Heart right ventricle (tissue), 16 donors: ENCODE data around the gene PLB1. TPM values are rescaled to one million over a fixed set of nuclear protein-coding genes. Genes with fewer than 3 reads are reported as not detected.

Experiments
- ATAC-seq, 8 donors: fragments of 200-7000 bp; cut with Tn5 transposase; one replicate each; pipeline ENCODE4 v1.9.1; 2020; ENCODE audit warnings: mild to moderate bottlenecking in 8 of 8, moderate library complexity in 8 of 8, moderate number of reproducible peaks in 1 of 8
- DNase-seq, 2 donors: peaks; one replicate each; pipeline ENCODE4 v3.0.0-alpha.2; 2020
- H3K27ac ChIP-seq, 10 donors: fragments of 200-600 bp; sonication (generic) in 2 of 10; one replicate each; pipeline versions ENCODE4 v1.5.0 to v1.8.0; 2020 to 2022; ENCODE audit warnings: mild to moderate bottlenecking in 3 of 10
- H3K27me3 ChIP-seq, 7 donors: fragments of 200-600 bp; one replicate each; pipeline ENCODE4 v1.8.0; 2021 to 2022; ENCODE audit warnings: mild to moderate bottlenecking in 2 of 7
- H3K36me3 ChIP-seq, 9 donors: fragments of 200-600 bp; sonication (generic) in 1 of 9; one replicate each; pipeline versions ENCODE4 v1.5.0 to v1.8.0; 2020 to 2022; ENCODE audit warnings: mild to moderate bottlenecking in 2 of 9
- H3K4me1 ChIP-seq, 9 donors: fragments of 200-600 bp; sonication (generic) in 1 of 9; one replicate each; pipeline versions ENCODE4 v1.5.0 to v1.8.0; 2020 to 2022; ENCODE audit warnings: mild to moderate bottlenecking in 4 of 9
- H3K4me3 ChIP-seq, 10 donors: fragments of 200-600 bp; sonication (generic) in 2 of 10; one replicate each; pipeline versions ENCODE4 v1.5.0 to v1.8.0; 2020 to 2022; ENCODE audit warnings: mild to moderate bottlenecking in 7 of 10, moderate library complexity in 2 of 10
- H3K9me3 ChIP-seq, 11 donors: fragments of 200-600 bp in 10 of 11; sonication (generic) in 2 of 11; one replicate each; pipeline versions ENCODE4 v1.5.0 to v1.8.0; 2013 to 2022; ENCODE audit warnings: mild to moderate bottlenecking in 2 of 11, control low read depth in 1 of 11, moderate library complexity in 1 of 11
- WGBS, 2 donors: extraction: QIAGEN DNeasy Blood & Tissue Kit; methylation state at CpG; one replicate each; pipeline ENCODE4 v1.1.7; 2013; ENCODE audit warnings: inconsistent platforms in 1 of 2; 5-methylcytosine and 5-hydroxymethylcytosine counted together
- intact Hi-C, 10 donors: fragments of 100-400 bp; cut with DNase I; formaldehyde crosslinking; loops; one replicate each; pipeline versions ENCODE4 v1.11.1 to v1.14.2; 2022
- polyA plus RNA-seq, 2 donors: library from polyadenylated mRNA; stranded (reverse); fragments of 200-250 nt; gene quantifications; one replicate each; pipeline ENCODE4 v1.2.3, GENCODE V29; 2013
- total RNA-seq, 10 donors: library from RNA; stranded (reverse); fragmentation: NEBNext Ultra II Directional in 3 of 10; extraction: Animal tissue kit (Norgen Biotek cat#: 25700) in 3 of 10; gene quantifications; one replicate each; pipeline versions ENCODE4 v1.2.1 to v1.2.4, GENCODE V29; 2021 to 2023
- TF ChIP-seq, protein P1 (sequence below), 9 donors: fragments of 200-600 bp; sonication (generic) in 2 of 9; IDR thresholded peaks; one replicate each; pipeline versions ENCODE4 v1.5.0 to v1.8.0; 2021 to 2022; ENCODE audit warnings: antibody characterized with exemption in 9 of 9, mild to moderate bottlenecking in 5 of 9, moderate library complexity in 1 of 9
- donor health status: Arrhythmogenic right ventricular cardiomyopathy.
- donor health status: ischemic (EF 13 %, LVEDD 7.1; RV severe dilation, severe dysfunction).
- donor health status: healthy with polysubstance abuse.
- donor health status: DM: no; HTN: yes; CAD: no.
- donor health status: DM: no; HTN: no; CAD: no.
- donor health status: ischemic (EF 25% LVEDD 6.9; RV normal size, moderate dysfunction).
- donor health status: ischemic (EF 25% LVEDD 5.7; RV mildly dilated, moderate dysfunction).
- donor health status: healthy.
- donor health status: DM: yes; HTN: yes; CAD: no.
- donor health status: Ischemic cardiomyopathy.
- donor health status: ischemic (EF 35%, LVEDD 5.7; RV mildly dilated, moderate dysfunction).
- donor health status: nonischemic (EF 11% LVEDD 7.7; RV severe dilation, severe dysfunction).
- donor health status: DM: yes; HTN: yes; CAD: no.
- donor health status: PGD.
- donor health status: ischemic (EF 29% LVEDD 5.4; RV normal size, mild dysfunction).
- donor health status: nonischemic (EF 23%, LVEDD 6.1; RV moderate dilation, normal function).

Gene PLB1
- total and polyA plus RNA-seq, 12 donors = 0.34 to 6.1 (median 1.4) TPM

DNA sequence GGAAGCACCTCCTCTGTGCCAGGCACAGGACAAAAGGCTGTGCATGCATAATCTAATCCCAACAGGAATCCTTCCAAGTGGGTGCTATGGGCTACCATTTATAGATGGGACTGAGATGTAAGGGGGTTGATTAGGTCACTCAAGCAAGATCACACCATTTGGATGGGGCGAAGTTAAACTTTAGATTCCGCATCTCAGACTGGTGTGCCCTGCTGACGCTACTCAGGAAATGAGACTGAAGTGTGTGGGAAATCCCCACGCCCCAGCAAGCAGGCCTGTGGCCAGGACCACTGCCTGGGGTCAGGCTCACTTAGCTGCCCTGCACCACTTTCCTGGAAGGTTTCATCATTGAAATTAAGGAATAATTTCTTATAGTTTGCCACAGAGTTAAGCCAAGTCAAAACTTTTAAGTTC is 185.3 kb downstream of the PLB1 start:
- no peak overlapping the region for H3K4me3 ChIP-seq
- H3K27ac ChIP-seq = peak overlapping the region in 8 of 10 donors; percentile 34 to 84 (median 76)
- no peak for DNase-seq
- ATAC-seq = peak in 3 of 8 donors; percentile 23 to 48 (median 38)
- intact Hi-C loops = loop anchor here in 5 of 10 donors (5.0 to 10.0 kb wide), 2 partner anchors 71 to 86 kb away; partner anchors contain the start of gene PPP1CB (in 4 of the 5)
- TF ChIP-seq, protein P1, sequence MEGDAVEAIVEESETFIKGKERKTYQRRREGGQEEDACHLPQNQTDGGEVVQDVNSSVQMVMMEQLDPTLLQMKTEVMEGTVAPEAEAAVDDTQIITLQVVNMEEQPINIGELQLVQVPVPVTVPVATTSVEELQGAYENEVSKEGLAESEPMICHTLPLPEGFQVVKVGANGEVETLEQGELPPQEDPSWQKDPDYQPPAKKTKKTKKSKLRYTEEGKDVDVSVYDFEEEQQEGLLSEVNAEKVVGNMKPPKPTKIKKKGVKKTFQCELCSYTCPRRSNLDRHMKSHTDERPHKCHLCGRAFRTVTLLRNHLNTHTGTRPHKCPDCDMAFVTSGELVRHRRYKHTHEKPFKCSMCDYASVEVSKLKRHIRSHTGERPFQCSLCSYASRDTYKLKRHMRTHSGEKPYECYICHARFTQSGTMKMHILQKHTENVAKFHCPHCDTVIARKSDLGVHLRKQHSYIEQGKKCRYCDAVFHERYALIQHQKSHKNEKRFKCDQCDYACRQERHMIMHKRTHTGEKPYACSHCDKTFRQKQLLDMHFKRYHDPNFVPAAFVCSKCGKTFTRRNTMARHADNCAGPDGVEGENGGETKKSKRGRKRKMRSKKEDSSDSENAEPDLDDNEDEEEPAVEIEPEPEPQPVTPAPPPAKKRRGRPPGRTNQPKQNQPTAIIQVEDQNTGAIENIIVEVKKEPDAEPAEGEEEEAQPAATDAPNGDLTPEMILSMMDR (IDR thresholded peaks at IDR 0.05) = no peak
- no peaks in the 10 kb centered on the region for H3K36me3 ChIP-seq
- no peaks in the 10 kb centered on the region for H3K27me3 ChIP-seq
- WGBS, 2 donors = 29 to 36% methylated on average over 4 of the region's 4 CpGs
- peaks cover 5 to 79% (median 61%) of the 10 kb centered on the region in 9 donors for H3K4me1 ChIP-seq
- H3K9me3 ChIP-seq = no peaks in the 10 kb centered on the region

DNA sequence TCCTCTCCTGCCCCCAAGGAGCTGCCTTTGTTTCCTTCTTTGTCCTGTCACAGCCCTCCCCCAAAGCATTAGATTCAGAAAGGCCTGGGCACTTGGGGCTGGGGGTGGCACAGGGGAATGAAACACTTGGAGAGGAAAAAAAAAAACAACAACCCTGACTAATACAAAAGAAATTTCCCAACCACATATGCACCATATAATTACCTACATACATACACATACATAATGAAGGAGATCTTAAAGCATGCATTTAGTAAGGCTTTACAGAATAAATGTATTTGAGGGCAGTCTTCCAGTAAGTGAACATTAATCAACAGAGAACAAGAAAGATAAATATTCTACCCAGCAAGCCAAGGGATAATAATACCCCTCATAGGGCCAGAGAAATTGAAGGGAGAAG is 185.7 kb downstream of the PLB1 start:
- H3K9me3 ChIP-seq = no peaks in the 10 kb centered on the region
- peaks cover 5 to 79% (median 61%) of the 10 kb centered on the region in 9 donors for H3K4me1 ChIP-seq
- TF ChIP-seq, protein P1 (IDR thresholded peaks at IDR 0.05) = no peak
- H3K27me3 ChIP-seq = no peaks in the 10 kb centered on the region
- ATAC-seq (no peak), DNase-seq (no peak)
- peak overlapping the region in 8 of 10 donors; percentile 34 to 84 (median 76) for H3K27ac ChIP-seq
- no peaks in the 10 kb centered on the region for H3K36me3 ChIP-seq
- no peak overlapping the region for H3K4me3 ChIP-seq
- intact Hi-C loops = loop anchor here in 5 of 10 donors (5.0 to 10.0 kb wide), 2 partner anchors 71 to 87 kb away; partner anchors contain the start of gene PPP1CB (in 4 of the 5)

DNA sequence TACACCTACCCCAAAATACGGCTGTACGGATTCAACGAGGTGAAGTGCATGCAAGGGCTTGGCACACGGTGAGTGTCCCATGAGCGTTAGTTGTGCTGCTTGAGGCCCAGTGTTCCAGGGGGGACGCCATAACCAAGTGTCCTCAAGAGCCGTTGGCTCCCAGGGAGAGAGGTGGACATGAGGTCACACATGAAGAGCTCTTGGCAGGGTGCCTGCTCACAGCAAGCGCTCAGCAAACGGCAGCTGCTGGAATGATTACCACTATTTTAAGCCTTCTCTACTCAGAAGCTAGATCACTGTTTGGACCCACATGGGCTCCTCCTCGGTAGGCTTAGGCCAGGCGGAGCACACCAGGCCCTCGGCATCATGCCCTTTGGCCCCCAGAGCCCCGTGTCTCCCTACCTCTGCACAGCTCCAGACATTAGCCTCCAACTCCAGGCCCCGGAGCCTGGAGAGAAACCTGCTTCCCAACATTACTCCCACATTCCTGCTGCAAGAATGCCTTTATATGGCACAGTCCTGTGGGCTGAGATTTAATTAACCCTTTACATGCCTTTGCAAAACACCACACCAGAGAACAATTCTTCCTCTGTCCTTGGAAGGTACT is 187.3 kb downstream of the PLB1 start:
- Histone ChIP-seq H3K4me3 (peak overlapping the region in 1 of 10 donors; percentile 2), H3K4me1 (peaks cover 5 to 69% (median 55%) of the 10 kb centered on the region in 9 donors), H3K27ac (peak overlapping the region in 9 of 10 donors; percentile 56 to 85 (median 82)), H3K9me3 (no peaks in the 10 kb centered on the region), H3K36me3 (no peaks in the 10 kb centered on the region), H3K27me3 (no peaks in the 10 kb centered on the region)
- intact Hi-C loops = loop anchor here in 6 of 10 donors (1.0 to 10.0 kb wide), 3 partner anchors 68 to 88 kb away; partner anchors contain the start of gene PPP1CB (in 5 of the 6)
- ATAC-seq (peak; percentile 82 to 93 (median 88)), DNase-seq (peak; percentile 84 to 91)
- WGBS, 2 donors = 18% methylated on average over 14 of the region's 14 CpGs
- TF ChIP-seq, protein P1 (IDR thresholded peaks at IDR 0.05) = no peak

DNA sequence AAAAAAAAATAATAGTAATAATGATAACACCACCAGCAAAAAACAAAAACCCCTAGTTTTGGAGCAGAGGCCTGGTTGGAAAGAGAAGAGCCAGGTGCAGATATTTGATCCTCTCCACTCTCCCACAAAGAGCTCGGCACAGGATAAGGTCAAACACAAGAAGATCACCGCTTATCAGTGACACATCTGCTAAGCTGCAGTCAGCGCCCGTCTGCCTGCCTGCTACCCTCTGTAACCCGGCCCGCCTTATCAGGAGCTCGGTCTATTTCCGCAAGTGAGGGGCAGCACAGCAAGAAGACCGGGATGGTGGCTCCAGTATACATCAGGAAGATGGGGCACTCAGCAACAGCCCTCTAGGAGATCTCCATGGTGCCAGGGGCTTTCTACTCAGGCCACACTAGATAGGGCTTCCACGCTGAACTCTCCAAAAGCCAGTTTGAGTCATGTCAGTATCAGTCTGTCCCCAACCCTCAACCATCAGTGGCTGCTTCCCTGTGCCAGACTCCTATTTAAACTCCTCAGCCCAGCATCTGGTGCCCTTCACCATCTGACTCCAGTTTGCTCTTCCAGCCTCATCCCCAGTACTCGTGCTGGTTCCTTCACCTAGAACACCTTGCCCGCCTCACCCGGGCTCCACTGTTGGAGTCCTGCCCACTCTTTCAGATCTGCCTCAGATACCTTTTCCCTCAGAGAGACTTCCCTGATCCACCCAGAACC is 188.4 kb downstream of the PLB1 start:
- intact Hi-C loops = loop anchor here in 5 of 10 donors (5.0 to 10.0 kb wide), 2 partner anchors 68 to 89 kb away; partner anchors contain the start of gene PPP1CB (in 4 of the 5)
- 75 to 82% methylated on average over 13 of the region's 13 CpGs for WGBS, 2 donors

More for the DNA sequence above, 188.4 kb downstream of the PLB1 start:
- Histone ChIP-seq H3K4me1 (peaks cover 5 to 58% (median 44%) of the 10 kb centered on the region in 9 donors), H3K4me3 (no peak overlapping the region), H3K36me3 (no peaks in the 10 kb centered on the region), H3K9me3 (no peaks in the 10 kb centered on the region), H3K27me3 (no peaks in the 10 kb centered on the region), H3K27ac (peak overlapping the region in 8 of 10 donors; percentile 63 to 85 (median 82))
- ATAC-seq = no peak
- DNase-seq = no peak
- TF ChIP-seq, protein P1 (IDR thresholded peaks at IDR 0.05) = no peak
